ENCODE results near the gene ZNF827. TPM values are rescaled to one million over a fixed set of nuclear protein-coding genes. Genes with fewer than 3 reads are reported as not detected.

The ZNF827 gene
- total RNA-seq, 1 donor, result 9.1 TPM

DNA sequence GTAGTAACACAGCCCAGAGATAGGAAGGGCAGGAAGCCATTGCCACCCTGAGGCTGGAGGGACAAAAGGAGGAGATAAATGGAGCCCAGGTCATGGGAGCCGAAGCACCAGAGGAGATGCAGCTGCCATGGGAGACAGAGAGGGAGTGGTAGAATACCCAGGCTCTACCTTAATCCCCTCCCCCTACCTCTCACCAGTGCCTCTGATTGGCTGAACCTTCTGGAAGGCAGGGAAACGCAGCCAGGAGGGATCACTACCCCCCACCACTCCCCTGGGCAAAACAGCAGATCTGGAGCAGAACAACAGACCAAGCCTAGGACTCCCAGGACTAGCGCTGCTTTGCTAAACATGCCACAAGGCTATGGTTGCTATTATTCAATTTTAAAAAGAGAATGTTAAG lies 114.2 kb downstream of the ZNF827 start:
- no peak for TF ChIP-seq CTCF (IDR thresholded peaks at IDR 0.05; ENCODE audit: insufficient read depth, low read depth, low read length)
- H3K4me3 ChIP-seq (ENCODE audit: low read depth, low read length), result no peak overlapping the region
- DNase-seq (ENCODE audit: low read depth), result no peak

GRCh38 chr4:145823743-145824142 lies 114.9 kb downstream of the ZNF827 start:
- no peak overlapping the region for H3K4me3 ChIP-seq (ENCODE audit: low read depth, low read length)
- no peak for TF ChIP-seq CTCF (IDR thresholded peaks at IDR 0.05; ENCODE audit: insufficient read depth, low read depth, low read length)
- DNase-seq (ENCODE audit: low read depth), result no peak

DNA sequence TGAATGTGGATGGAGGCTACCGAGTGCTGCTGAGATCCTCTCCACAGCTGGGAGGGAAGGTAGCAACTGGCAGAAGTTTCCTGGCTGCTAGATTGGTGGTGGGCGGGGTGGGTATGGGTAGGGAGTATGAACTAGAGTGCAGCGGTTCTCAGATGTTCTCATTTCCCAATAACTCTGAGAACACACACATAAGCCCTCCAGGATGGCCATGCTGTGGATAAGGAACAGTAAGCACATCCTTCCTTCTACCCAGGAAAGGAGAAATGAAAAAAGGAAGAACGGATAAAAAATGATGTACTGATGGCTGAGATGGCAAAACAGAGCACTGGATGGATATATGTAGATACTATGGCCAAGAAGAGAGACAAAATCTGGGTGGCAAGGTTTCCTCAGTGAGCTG lies 116.0 kb downstream of the ZNF827 start:
- no peak for TF ChIP-seq CTCF (IDR thresholded peaks at IDR 0.05; ENCODE audit: insufficient read depth, low read depth, low read length)
- no peak overlapping the region for H3K4me3 ChIP-seq (ENCODE audit: low read depth, low read length)
- no peak for DNase-seq (ENCODE audit: low read depth)

- TF ChIP-seq CTCF (IDR thresholded peaks at IDR 0.05; ENCODE audit: insufficient read depth, low read depth, low read length), result no peak
- DNase-seq (ENCODE audit: low read depth), result no peak
- no peak overlapping the region for H3K4me3 ChIP-seq (ENCODE audit: low read depth, low read length)
These were observed 116.4 kb downstream of the ZNF827 start for GRCh38 chr4:145822181-145822580.

GRCh38 chr4:145821766-145822165 lies 116.9 kb downstream of the ZNF827 start:
- H3K4me3 ChIP-seq (ENCODE audit: low read depth, low read length), result no peak overlapping the region
- TF ChIP-seq CTCF (IDR thresholded peaks at IDR 0.05; ENCODE audit: insufficient read depth, low read depth, low read length), result no peak
- no peak for DNase-seq (ENCODE audit: low read depth)

- TF ChIP-seq CTCF (IDR thresholded peaks at IDR 0.05; ENCODE audit: insufficient read depth, low read depth, low read length), result no peak
- H3K4me3 ChIP-seq (ENCODE audit: low read depth, low read length), result no peak overlapping the region
- DNase-seq (ENCODE audit: low read depth), result no peak
These were observed 118.2 kb downstream of the ZNF827 start for GRCh38 chr4:145820407-145820806.

DNA sequence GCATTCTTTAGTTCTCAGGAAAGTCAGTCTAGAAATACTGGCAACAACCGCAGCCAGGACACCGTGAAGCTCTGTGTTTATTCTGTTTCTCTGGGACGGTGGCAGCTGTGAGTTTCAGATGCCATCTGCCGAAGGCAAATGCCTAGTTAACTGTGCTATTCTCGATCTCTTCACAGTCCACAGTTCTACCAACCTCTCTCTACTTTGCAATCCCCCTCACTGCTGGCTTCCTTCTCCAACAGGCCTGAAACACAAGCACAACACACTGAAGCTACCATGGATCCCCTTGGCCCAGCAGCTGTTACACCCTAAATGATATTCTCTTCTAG lies 118.8 kb downstream of the ZNF827 start:
- H3K4me3 ChIP-seq (ENCODE audit: low read depth, low read length), result no peak overlapping the region
- no peak for DNase-seq (ENCODE audit: low read depth)
- TF ChIP-seq CTCF (IDR thresholded peaks at IDR 0.05; ENCODE audit: insufficient read depth, low read depth, low read length), result no peak
